H1 (cell line): ENCODE results near the gene CCDC183.

Source experiments
- CTCF ChIP-seq, 3 experiments: IDR thresholded peaks; 1 replicate in 2 of 3; 2 replicates in 1 of 3; pipeline versions ENCODE4 v1.5.1 to v1.6.1; 2011; ENCODE audit warnings: low read length in 3 of 3, mild to moderate bottlenecking in 3 of 3, inconsistent platforms in 2 of 3, low read depth in 1 of 3, moderate library complexity in 1 of 3; ENCODE audit not compliant: insufficient read depth in 1 of 3; ENCODE audit errors: control extremely low read depth in 1 of 3
- GTF2F1 ChIP-seq: IDR thresholded peaks from 2 replicates; pipeline ENCODE4 v1.6.1; 2012; ENCODE audit warnings: low read depth, low read length, improper control_type of control experiment, borderline replicate concordance
- SAP30 ChIP-seq: fragments of 300-600 bp; sonication (generic); IDR thresholded peaks from 2 replicates; pipeline ENCODE4 v1.7.1; 2012; ENCODE audit warnings: low read length, moderate library complexity, mild to moderate bottlenecking, inconsistent platforms; ENCODE audit not compliant: insufficient read depth, insufficient replicate concordance
- TAF1 ChIP-seq: IDR thresholded peaks from 2 replicates; pipeline ENCODE4 v1.6.1; 2011; ENCODE audit warnings: mild to moderate bottlenecking, low read depth, low read length

- TF ChIP-seq GTF2F1 (no peak), CTCF (IDR thresholded peaks at IDR 0.05; ENCODE audit: control extremely low read depth in 1 of 3, insufficient read depth in 1 of 3, low read depth in 1 of 3, low read length in 3 of 3) (no peak), SAP30 (no peak), TAF1 (no peak)
Observed at GRCh38 chr9:136760424-136760823, 35.7 kb upstream of the CCDC183 start.
